Liver (tissue), 3 donors: ENCODE results near the gene KNOP1.

Experiments
- ATF3 ChIP-seq: IDR thresholded peaks from 2 replicates; pipeline ENCODE4 v1.6.1; 2016; ENCODE audit warnings: antibody characterized with exemption
- CTCF ChIP-seq: fragments of 150-350 bp; IDR thresholded peaks from 2 replicates; pipeline ENCODE4 v1.5.1; 2017; ENCODE audit warnings: improper control_type of control experiment, low read depth, low read length; ENCODE audit not compliant: missing input control
- EGR1 ChIP-seq, 2 donors: IDR thresholded peaks; 2 replicates each; pipeline ENCODE4 v1.6.1; 2016 to 2018; ENCODE audit warnings: antibody characterized with exemption in 2 of 2, low read depth in 2 of 2
- FOXA1 ChIP-seq: IDR thresholded peaks from 2 replicates; pipeline ENCODE4 v1.6.1; 2016; ENCODE audit warnings: antibody characterized with exemption
- HNF4A ChIP-seq, 2 donors: conservative IDR thresholded peaks; 2 replicates each; pipeline ENCODE4 v1.6.1; 2016; ENCODE audit warnings: antibody characterized with exemption in 2 of 2, mild to moderate bottlenecking in 2 of 2
- HNF4G ChIP-seq: IDR thresholded peaks from 2 replicates; pipeline ENCODE4 v1.6.1; 2016; ENCODE audit warnings: antibody characterized with exemption
- MAX ChIP-seq: IDR thresholded peaks from 2 replicates; pipeline ENCODE4 v1.6.1; 2016; ENCODE audit warnings: antibody characterized with exemption
- RAD21 ChIP-seq, 2 donors: IDR thresholded peaks; 2 replicates each; pipeline ENCODE4 v1.6.1; 2016; ENCODE audit warnings: antibody characterized with exemption in 2 of 2, mild to moderate bottlenecking in 2 of 2
- REST ChIP-seq: IDR thresholded peaks from 2 replicates; pipeline ENCODE4 v1.6.1; 2016; ENCODE audit warnings: antibody characterized with exemption, mild to moderate bottlenecking
- YY1 ChIP-seq: IDR thresholded peaks from 2 replicates; pipeline ENCODE4 v1.6.1; 2016; ENCODE audit warnings: antibody characterized with exemption, mild to moderate bottlenecking
- TF ChIP-seq, protein P1 (sequence below): IDR thresholded peaks from 2 replicates; pipeline ENCODE4 v1.6.1; 2016; ENCODE audit warnings: antibody characterized with exemption
- donor health status: healthy.
- donor health status: healthy.

DNA sequence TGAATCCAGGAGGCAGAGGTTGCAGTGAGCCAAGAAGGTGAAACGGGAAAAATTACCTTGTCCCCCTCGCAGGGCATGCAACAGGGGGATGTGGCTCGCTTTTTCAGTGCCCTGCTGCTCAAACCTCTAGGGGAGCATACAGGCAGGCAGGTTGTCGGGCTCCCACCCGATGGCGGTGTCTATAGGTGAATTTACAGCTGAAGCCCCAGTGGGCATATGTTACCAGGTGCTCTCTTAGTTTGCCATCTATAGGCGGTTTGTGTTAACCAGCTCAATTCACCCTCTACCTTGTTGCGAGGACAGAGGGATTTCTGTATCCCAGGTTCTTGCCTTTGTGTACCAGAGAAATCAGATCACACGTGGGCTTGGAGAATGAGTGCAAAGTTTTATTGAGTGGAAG lies 49.0 kb upstream of the KNOP1 start:
- no peak for TF ChIP-seq EGR1 (IDR thresholded peaks at IDR 0.05; ENCODE audit: low read depth in 2 of 2)
- no peak for TF ChIP-seq CTCF
- TF ChIP-seq RAD21 (IDR thresholded peaks at IDR 0.05): no peak
- no peak for TF ChIP-seq YY1
- no peak for TF ChIP-seq ATF3
- no peak for TF ChIP-seq FOXA1
- TF ChIP-seq REST: no peak
- no peak for TF ChIP-seq HNF4G
- TF ChIP-seq MAX: no peak
- TF ChIP-seq, protein P1, sequence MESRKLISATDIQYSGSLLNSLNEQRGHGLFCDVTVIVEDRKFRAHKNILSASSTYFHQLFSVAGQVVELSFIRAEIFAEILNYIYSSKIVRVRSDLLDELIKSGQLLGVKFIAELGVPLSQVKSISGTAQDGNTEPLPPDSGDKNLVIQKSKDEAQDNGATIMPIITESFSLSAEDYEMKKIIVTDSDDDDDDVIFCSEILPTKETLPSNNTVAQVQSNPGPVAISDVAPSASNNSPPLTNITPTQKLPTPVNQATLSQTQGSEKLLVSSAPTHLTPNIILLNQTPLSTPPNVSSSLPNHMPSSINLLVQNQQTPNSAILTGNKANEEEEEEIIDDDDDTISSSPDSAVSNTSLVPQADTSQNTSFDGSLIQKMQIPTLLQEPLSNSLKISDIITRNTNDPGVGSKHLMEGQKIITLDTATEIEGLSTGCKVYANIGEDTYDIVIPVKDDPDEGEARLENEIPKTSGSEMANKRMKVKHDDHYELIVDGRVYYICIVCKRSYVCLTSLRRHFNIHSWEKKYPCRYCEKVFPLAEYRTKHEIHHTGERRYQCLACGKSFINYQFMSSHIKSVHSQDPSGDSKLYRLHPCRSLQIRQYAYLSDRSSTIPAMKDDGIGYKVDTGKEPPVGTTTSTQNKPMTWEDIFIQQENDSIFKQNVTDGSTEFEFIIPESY: no peak
- no peak for TF ChIP-seq HNF4A (conservative IDR thresholded peaks at IDR 0.05)
